Osteoblast (primary cell): Measurements from ENCODE around the gene GTPBP2. TPM values are rescaled to one million over a fixed set of nuclear protein-coding genes. Genes with fewer than 3 reads are reported as not detected.
A peak's percentile ranks its signal among the peaks of the same experiment; 100 is the strongest.

Experiments used
- DNase-seq: peaks from one replicate; pipeline ENCODE4 v3.0.0; 2011; ENCODE audit warnings: low spot score, mixed read lengths; ENCODE audit not compliant: insufficient read length; ENCODE audit errors: missing footprints
- H2AFZ ChIP-seq: 2 replicates; pipeline ENCODE4 v1.6.0; 2011; ENCODE audit warnings: mild to moderate bottlenecking, low read length
- H3K27ac ChIP-seq: 2 replicates; pipeline ENCODE4 v1.5.1; 2011; ENCODE audit warnings: mild to moderate bottlenecking, low read depth, low read length, moderate library complexity
- H3K27me3 ChIP-seq: 2 replicates; pipeline ENCODE4 v1.6.0; 2012; ENCODE audit warnings: mild to moderate bottlenecking, control low read depth, inconsistent platforms, low read length, moderate library complexity; ENCODE audit not compliant: insufficient read depth
- H3K36me3 ChIP-seq: 2 replicates; pipeline ENCODE4 v1.5.1; 2011; ENCODE audit warnings: mild to moderate bottlenecking, low read length, control low read depth, moderate library complexity; ENCODE audit not compliant: insufficient read depth
- H3K4me1 ChIP-seq: 2 replicates; pipeline ENCODE4 v1.5.1; 2011; ENCODE audit warnings: mild to moderate bottlenecking, low read length, control low read depth, moderate library complexity; ENCODE audit not compliant: insufficient read depth
- H3K4me2 ChIP-seq: 2 replicates; pipeline ENCODE4 v1.6.0; 2011; ENCODE audit warnings: mild to moderate bottlenecking, low read length; ENCODE audit not compliant: insufficient read depth
- H3K4me3 ChIP-seq: fragments of 200-600 bp; sonication (generic); 3 replicates; pipeline ENCODE4 v1.5.1; 2012; ENCODE audit warnings: mild to moderate bottlenecking, low read length, inconsistent platforms; ENCODE audit not compliant: insufficient read depth
- H3K79me2 ChIP-seq: 2 replicates; pipeline ENCODE4 v1.6.0; 2012; ENCODE audit warnings: mild to moderate bottlenecking, low read length, control low read depth, inconsistent platforms; ENCODE audit not compliant: insufficient read depth
- H3K9me3 ChIP-seq: 2 replicates; pipeline ENCODE4 v1.5.1; 2011; ENCODE audit warnings: low read depth, low read length, control low read depth
- H4K20me1 ChIP-seq: 2 replicates; pipeline ENCODE4 v1.6.0; 2012; ENCODE audit warnings: mild to moderate bottlenecking, low read length, control low read depth; ENCODE audit not compliant: insufficient read depth
- CTCF ChIP-seq: IDR thresholded peaks from 2 replicates; pipeline ENCODE4 v1.5.1; 2011; ENCODE audit warnings: mild to moderate bottlenecking, low read depth, low read length, moderate library complexity; ENCODE audit errors: extremely low read depth
- total RNA-seq: library from RNA; depleted of rRNA; stranded (reverse); fragments of >200 nt; gene quantifications from 2 replicates; pipeline ENCODE4 v1.2.3, GENCODE V29; 2012

GTPBP2 gene
- total RNA-seq, 1 donor: 84.0 TPM

- Histone ChIP-seq H2AFZ (no peak overlapping the region), H3K79me2 (peaks cover 47% of the 10 kb centered on the region), H3K27ac (peak overlapping the region; percentile 73), H3K36me3 (peaks cover 51% of the 10 kb centered on the region), H4K20me1 (peaks cover 4% of the 10 kb centered on the region), H3K27me3 (no peaks in the 10 kb centered on the region), H3K4me2 (peak overlapping the region; percentile 1), H3K4me1 (peaks cover 40% of the 10 kb centered on the region), H3K9me3 (no peaks in the 10 kb centered on the region), H3K4me3 (no peak overlapping the region)
- TF ChIP-seq CTCF: no peak
- DNase-seq: peak; percentile 75
These were observed 46.2 kb downstream of the GTPBP2 start for GRCh38 chr6:43582911-43583310.

GRCh38 chr6:43579171-43579570 is 49.9 kb downstream of the GTPBP2 start:
- peaks cover 70% of the 10 kb centered on the region for H3K79me2 ChIP-seq
- H3K4me2 ChIP-seq: peak overlapping the region; percentile 37
- peaks cover 9% of the 10 kb centered on the region for H4K20me1 ChIP-seq
- H3K9me3 ChIP-seq: no peaks in the 10 kb centered on the region
- H3K27me3 ChIP-seq: no peaks in the 10 kb centered on the region
- H3K36me3 ChIP-seq: peaks cover 17% of the 10 kb centered on the region
- no peak for DNase-seq
- peak overlapping the region; percentile 55 for H3K27ac ChIP-seq
- H3K4me3 ChIP-seq: no peak overlapping the region
- no peak for TF ChIP-seq CTCF
- H3K4me1 ChIP-seq: peaks cover 33% of the 10 kb centered on the region
- no peak overlapping the region for H2AFZ ChIP-seq

- no peak overlapping the region for H3K4me3 ChIP-seq
- peaks cover 9% of the 10 kb centered on the region for H4K20me1 ChIP-seq
- peaks cover 12% of the 10 kb centered on the region for H3K36me3 ChIP-seq
- DNase-seq: peak; percentile 75
- H3K27ac ChIP-seq: peak overlapping the region; percentile 55
- H3K9me3 ChIP-seq: no peaks in the 10 kb centered on the region
- H2AFZ ChIP-seq: no peak overlapping the region
- H3K4me1 ChIP-seq: peaks cover 33% of the 10 kb centered on the region
- H3K4me2 ChIP-seq: peak overlapping the region; percentile 37
- no peak for TF ChIP-seq CTCF
- no peaks in the 10 kb centered on the region for H3K27me3 ChIP-seq
- H3K79me2 ChIP-seq: peaks cover 74% of the 10 kb centered on the region
These were observed 50.3 kb downstream of the GTPBP2 start for GRCh38 chr6:43578748-43579147.

- Histone ChIP-seq H3K4me1 (peaks cover 18% of the 10 kb centered on the region), H3K79me2 (peaks cover 82% of the 10 kb centered on the region), H3K4me2 (peak within 1 kb of the TSS; percentile 93), H3K9me3 (no peaks in the 10 kb centered on the region), H3K27ac (peak within 1 kb of the TSS; percentile 71), H3K36me3 (peaks cover 25% of the 10 kb centered on the region), H3K27me3 (no peaks in the 10 kb centered on the region), H4K20me1 (peaks cover 13% of the 10 kb centered on the region), H3K4me3 (peak within 1 kb of the TSS; percentile 98), H2AFZ (peak within 1 kb of the TSS; percentile 97)
- DNase-seq: peak; percentile 99
- no peak for TF ChIP-seq CTCF
These were observed 53.1 kb downstream of the GTPBP2 start, which contains the start of the genes POLH and XPO5 for GRCh38 chr6:43575772-43576551. POLH (plus strand) TSS chr6:43576185; CDS start chr6:43582320, 6,135 bp downstream. XPO5 (minus strand) TSS chr6:43576038; CDS start chr6:43575864, 174 bp downstream.
